PFSK-1 (cell line): ENCODE measurements around the gene IL1R2.

Source experiments
- FOXP2 ChIP-seq: optimal IDR thresholded peaks from 2 replicates; pipeline ENCODE3; 2011; ENCODE audit warnings: borderline replicate concordance, control low read depth, inconsistent platforms; ENCODE audit not compliant: insufficient read depth; ENCODE audit errors: extremely low read length, extremely low read depth
- POLR2AphosphoS5 ChIP-seq: IDR thresholded peaks from 2 replicates; pipeline ENCODE4 v1.6.1; 2012; ENCODE audit warnings: low read depth, mild to moderate bottlenecking, control low read depth, low read length, moderate library complexity
- SIN3A ChIP-seq: IDR thresholded peaks from 2 replicates; pipeline ENCODE4 v1.6.1; 2012; ENCODE audit warnings: mild to moderate bottlenecking, low read length, moderate library complexity, borderline replicate concordance; ENCODE audit not compliant: insufficient read depth
- TAF1 ChIP-seq: IDR thresholded peaks from 2 replicates; pipeline ENCODE4 v1.6.1; 2012; ENCODE audit warnings: low read length, control low read depth, borderline replicate concordance; ENCODE audit not compliant: insufficient read depth
- TF ChIP-seq, protein P1 (sequence below), 2 experiments: IDR thresholded peaks; 2 replicates each; pipeline versions ENCODE4 v1.6.1 to v1.8.0; 2011 to 2012; ENCODE audit warnings: low read depth in 2 of 2, low read length in 2 of 2, control low read depth in 1 of 2, inconsistent platforms in 1 of 2, mild to moderate bottlenecking in 1 of 2, moderate library complexity in 1 of 2; ENCODE audit not compliant: insufficient read depth in 1 of 2

IL1R2 gene

DNA sequence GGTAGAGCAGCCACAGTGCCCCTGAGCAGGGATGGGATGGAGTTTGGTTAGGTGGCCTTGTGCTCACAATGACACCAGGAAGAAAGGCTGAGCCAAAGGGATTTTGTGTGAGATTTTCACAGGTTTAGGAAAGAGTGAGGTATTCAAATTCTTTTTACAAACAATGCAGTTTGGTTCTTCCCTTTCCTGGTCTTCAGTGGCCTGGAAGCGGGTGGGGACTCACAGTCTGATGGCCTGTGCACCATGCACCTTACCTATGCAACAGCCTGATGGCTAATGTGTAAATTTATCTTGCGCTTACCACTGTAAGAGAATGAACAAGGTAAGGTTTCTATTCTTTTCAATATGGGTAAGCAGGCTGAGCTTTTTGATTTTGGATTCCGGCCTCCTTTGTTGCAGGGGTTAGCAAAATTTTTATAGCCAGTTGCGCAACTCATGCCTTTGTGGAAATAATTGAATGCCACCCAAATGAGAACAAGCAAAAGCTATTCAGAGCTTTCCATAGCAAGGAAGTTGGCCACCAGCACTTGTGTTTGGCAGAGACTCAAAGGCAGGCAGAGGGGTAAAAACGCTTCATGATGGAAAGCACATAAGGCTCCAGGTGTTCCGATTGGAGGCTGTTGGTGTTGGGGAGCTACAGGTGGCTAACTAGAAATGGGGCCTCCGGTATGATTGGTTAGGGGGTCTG, 23.8 kb upstream of the IL1R2 start:
- TF ChIP-seq POLR2AphosphoS5 = no peak
- no peak for TF ChIP-seq FOXP2
- no peak for TF ChIP-seq SIN3A
- TF ChIP-seq, protein P1, sequence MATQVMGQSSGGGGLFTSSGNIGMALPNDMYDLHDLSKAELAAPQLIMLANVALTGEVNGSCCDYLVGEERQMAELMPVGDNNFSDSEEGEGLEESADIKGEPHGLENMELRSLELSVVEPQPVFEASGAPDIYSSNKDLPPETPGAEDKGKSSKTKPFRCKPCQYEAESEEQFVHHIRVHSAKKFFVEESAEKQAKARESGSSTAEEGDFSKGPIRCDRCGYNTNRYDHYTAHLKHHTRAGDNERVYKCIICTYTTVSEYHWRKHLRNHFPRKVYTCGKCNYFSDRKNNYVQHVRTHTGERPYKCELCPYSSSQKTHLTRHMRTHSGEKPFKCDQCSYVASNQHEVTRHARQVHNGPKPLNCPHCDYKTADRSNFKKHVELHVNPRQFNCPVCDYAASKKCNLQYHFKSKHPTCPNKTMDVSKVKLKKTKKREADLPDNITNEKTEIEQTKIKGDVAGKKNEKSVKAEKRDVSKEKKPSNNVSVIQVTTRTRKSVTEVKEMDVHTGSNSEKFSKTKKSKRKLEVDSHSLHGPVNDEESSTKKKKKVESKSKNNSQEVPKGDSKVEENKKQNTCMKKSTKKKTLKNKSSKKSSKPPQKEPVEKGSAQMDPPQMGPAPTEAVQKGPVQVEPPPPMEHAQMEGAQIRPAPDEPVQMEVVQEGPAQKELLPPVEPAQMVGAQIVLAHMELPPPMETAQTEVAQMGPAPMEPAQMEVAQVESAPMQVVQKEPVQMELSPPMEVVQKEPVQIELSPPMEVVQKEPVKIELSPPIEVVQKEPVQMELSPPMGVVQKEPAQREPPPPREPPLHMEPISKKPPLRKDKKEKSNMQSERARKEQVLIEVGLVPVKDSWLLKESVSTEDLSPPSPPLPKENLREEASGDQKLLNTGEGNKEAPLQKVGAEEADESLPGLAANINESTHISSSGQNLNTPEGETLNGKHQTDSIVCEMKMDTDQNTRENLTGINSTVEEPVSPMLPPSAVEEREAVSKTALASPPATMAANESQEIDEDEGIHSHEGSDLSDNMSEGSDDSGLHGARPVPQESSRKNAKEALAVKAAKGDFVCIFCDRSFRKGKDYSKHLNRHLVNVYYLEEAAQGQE (IDR thresholded peaks at IDR 0.05; ENCODE audit: insufficient read depth in 1 of 2, low read depth in 2 of 2, low read length in 2 of 2) = no peak
- TF ChIP-seq TAF1 = no peak

DNA sequence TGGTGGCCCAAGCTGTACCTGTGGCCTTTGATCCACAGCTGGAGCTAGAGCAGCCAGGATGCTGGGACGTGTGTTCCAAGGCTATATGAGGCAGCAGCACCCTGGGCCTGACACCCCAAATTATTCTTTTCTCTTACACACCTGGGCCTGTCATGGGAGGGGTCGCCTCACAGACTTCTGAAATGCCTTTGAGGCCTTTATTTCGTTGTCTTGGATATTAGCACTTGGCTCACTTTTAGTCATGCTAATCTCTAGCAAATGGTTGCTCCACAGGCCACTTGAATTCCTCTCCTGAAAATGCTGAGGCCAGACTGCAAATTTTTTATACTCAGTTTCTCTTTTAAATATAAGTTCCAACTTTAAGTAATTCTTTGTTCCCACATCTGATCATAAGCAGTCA, 22.0 kb upstream of the IL1R2 start:
- TF ChIP-seq POLR2AphosphoS5 (no peak), SIN3A (no peak)

DNA sequence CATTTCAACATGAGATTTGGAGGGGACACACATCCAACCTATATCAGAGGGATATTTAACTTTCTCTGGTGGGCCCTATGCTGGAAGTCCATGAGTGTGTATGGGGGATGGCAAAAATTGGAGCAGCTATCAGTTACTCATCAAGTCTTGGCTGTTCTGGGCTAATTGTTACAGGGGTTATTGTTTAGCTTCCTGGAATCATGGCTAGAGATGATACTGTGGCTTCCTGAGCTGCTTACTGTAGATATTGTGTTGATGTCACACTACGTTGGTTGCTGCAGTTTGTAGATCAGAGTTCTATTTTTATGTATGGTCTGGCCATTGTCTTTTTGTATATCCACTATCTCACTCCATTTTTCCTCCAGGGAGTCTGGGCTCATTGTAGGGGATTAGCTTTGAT, 20.9 kb upstream of the IL1R2 start:
- TF ChIP-seq, protein P1 (IDR thresholded peaks at IDR 0.05; ENCODE audit: insufficient read depth in 1 of 2, low read depth in 2 of 2, low read length in 2 of 2) = no peak
- no peak for TF ChIP-seq SIN3A

DNA sequence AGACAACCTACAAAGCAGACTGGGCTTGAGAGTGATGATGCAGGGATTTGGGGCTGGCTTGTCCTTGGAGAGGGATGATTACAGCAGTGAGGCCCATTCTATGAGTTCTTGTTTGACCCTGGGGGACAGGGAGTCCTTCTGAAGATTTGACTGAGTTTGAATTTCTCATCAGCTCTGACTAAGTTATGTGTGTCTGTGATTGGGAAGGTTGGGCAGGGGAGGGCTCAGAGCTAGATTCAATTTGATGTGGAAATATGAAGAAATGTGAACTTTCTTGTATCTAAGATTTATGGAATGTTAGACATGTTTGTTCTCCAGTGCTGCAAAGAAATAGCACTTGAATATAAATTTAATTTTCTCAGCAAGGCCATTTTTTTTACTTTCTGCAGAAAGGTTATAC, 19.9 kb upstream of the IL1R2 start:
- TF ChIP-seq TAF1 (no peak), POLR2AphosphoS5 (no peak), FOXP2 (no peak), SIN3A (no peak)
- TF ChIP-seq, protein P1 (IDR thresholded peaks at IDR 0.05; ENCODE audit: insufficient read depth in 1 of 2, low read depth in 2 of 2, low read length in 2 of 2) = no peak

DNA sequence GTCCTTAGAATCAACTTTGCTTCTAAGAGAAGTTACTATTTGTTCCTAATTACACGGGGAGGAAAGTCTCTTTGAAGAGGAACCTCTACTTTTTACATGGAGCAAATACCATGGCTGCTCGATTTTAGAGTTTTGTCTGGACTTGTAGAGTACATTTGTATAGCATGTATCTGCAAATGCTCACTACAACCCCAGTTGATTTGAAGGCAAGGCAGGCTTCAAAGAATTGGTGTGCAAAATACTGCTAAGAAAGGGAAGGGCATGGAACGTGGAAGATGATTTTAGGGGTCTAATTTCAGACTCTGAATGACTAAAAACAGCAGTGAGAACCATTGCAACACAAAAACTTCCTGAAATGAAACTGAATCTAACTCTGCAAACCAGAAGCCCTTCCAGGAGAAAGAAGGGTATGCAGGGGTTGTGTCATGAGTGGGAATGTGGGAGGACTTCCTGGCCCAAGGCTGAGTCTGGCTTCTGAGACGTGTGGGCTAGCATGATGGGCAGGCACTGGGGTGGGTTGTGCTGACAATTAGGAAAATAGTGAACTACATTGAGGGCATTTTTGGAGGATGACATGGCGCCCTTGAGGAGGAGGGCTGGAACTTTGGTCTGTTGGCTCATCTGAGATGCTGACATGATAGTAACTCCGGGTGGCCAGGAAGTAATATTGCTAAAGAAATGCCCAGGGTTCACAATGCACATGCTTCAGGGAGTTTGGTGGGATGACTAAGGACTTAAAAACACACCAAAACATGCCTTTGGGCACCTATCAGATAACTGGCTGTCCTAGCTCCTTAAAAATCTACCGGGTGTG, 18.9 kb upstream of the IL1R2 start:
- TF ChIP-seq TAF1 = no peak
- TF ChIP-seq SIN3A = no peak
- TF ChIP-seq POLR2AphosphoS5 = no peak
- TF ChIP-seq, protein P1 (IDR thresholded peaks at IDR 0.05; ENCODE audit: insufficient read depth in 1 of 2, low read depth in 2 of 2, low read length in 2 of 2) = no peak
- TF ChIP-seq FOXP2 = no peak
